IPS-15b (cell line): ENCODE measurements around the gene PYCR2.
"Not testable (repeated sequence)": the region's sequence is repeated elsewhere in the genome, so short reads cannot be mapped to it uniquely, and the experiment has no call there.

ENCODE experiments used
- H3K27me3 ChIP-seq: one replicate; pipeline ENCODE4 v1.6.1; 2013; ENCODE audit warnings: low read length; ENCODE audit not compliant: control insufficient read depth, insufficient read depth
- H3K36me3 ChIP-seq: one replicate; pipeline ENCODE4 v1.6.1; 2013; ENCODE audit warnings: low read length; ENCODE audit not compliant: control insufficient read depth, insufficient read depth
- H3K4me1 ChIP-seq: one replicate; pipeline ENCODE4 v1.6.1; 2013; ENCODE audit warnings: mild to moderate bottlenecking, low read length; ENCODE audit not compliant: control insufficient read depth, insufficient read depth
- H3K4me3 ChIP-seq: one replicate; pipeline ENCODE4 v1.5.1; 2013; ENCODE audit warnings: low read depth, low read length
- H3K9ac ChIP-seq: one replicate; pipeline ENCODE4 v1.6.1; 2013; ENCODE audit warnings: low read depth, mild to moderate bottlenecking, low read length
- H3K9me3 ChIP-seq: one replicate; pipeline ENCODE4 v1.6.1; 2013; ENCODE audit warnings: mild to moderate bottlenecking, low read length; ENCODE audit not compliant: control insufficient read depth, insufficient read depth

Gene PYCR2

DNA sequence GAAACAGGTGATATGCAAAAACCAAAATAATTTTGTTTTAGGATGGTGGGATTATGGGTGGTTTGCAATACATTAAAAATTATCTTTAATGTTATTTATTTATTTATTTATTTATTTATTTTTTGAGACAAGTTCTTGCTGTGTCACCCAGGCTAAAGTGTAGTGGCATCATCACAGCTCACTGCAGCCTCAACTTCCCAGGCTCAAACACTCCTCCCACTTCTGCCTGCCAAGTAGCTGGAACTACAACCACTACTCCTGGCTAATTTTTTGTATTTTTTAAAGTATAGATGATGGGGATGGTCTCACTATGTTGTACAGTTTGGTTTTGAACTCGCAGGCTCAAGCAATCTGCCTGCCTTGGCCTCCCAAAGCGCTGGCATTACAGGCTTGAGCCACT lies 6.5 kb upstream of the PYCR2 start:
- no peaks in the 10 kb centered on the region for H3K36me3 ChIP-seq
- no peak overlapping the region for H3K9ac ChIP-seq
- H3K9me3 ChIP-seq, result no peaks in the 10 kb centered on the region
- no peaks in the 10 kb centered on the region for H3K27me3 ChIP-seq
- H3K4me1 ChIP-seq, result no peaks in the 10 kb centered on the region
- no peak overlapping the region for H3K4me3 ChIP-seq

DNA sequence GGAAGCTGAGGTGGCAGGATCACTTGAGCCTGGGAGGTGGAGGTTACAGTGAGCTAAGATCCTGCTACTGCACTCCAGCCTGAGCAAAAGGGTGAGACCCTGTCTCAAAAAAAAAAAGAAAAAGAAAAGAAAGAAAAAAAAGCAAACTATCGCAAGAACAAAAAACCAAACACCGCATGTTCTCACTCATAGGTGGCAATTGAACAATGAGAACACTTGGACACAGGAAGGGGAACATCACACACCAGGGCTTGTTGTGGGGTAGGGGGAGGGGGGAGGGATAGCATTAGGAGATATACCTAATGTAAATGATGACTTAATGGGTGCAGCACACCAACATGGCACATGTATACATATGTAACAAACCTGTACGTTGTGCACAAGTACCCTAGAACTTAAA lies 5.4 kb upstream of the PYCR2 start:
- not testable (repeated sequence) for H3K27me3 ChIP-seq, H3K9ac ChIP-seq, H3K36me3 ChIP-seq

DNA sequence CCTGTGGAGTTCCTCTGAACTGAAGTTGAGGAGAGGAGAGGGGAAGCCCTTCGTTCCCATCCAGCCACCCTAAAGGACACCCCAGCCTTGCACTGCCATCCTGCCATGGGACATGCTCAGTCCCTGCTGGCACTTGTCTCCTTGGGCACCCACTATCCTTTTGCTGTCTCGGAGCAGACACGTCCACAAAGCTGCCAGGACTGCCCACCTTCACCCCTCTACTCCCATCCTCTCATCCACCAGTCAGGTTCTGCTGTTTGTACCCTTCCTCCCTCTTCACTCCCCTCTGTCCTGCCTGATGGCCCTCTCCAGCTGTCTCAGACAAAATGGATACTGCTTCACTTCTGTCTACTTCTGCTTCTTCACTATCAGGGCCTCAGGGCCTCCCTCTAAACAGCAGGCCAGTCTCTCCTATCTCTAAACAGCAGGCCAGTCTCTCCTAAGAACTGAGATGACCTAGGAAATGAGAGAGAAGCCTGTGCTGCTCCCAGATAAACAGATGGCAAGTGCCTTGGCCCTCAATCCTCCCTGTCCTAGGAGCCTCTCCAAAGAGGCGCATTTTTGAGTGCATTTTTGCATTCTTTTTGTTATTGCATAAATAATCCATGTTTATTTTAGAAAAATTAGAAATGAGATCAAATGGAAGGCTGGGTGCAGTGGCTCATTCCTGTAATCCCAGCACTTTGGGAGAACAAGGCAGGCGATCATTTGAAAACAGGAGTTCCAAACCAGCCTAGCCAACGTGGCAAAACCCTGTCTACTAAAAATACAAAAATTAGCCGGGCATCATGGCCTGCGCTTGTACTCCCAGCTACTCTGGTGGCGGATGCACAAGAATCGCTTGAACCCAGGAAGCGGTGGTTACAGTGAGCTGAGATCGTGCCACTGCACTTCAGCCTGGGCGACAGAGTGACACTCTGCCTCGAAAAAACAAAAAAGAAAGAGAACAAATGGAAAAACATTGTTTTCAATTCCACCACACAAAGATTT lies 4.4 kb upstream of the PYCR2 start:
- Histone ChIP-seq H3K27me3 (no peaks in the 10 kb centered on the region), H3K9ac (no peak overlapping the region), H3K9me3 (no peaks in the 10 kb centered on the region), H3K4me1 (no peaks in the 10 kb centered on the region), H3K4me3 (no peak overlapping the region), H3K36me3 (no peaks in the 10 kb centered on the region)

More for the DNA sequence above, 5.4 kb upstream of the PYCR2 start:
- not testable (repeated sequence) for H3K9me3 ChIP-seq, H3K4me3 ChIP-seq, H3K4me1 ChIP-seq

DNA sequence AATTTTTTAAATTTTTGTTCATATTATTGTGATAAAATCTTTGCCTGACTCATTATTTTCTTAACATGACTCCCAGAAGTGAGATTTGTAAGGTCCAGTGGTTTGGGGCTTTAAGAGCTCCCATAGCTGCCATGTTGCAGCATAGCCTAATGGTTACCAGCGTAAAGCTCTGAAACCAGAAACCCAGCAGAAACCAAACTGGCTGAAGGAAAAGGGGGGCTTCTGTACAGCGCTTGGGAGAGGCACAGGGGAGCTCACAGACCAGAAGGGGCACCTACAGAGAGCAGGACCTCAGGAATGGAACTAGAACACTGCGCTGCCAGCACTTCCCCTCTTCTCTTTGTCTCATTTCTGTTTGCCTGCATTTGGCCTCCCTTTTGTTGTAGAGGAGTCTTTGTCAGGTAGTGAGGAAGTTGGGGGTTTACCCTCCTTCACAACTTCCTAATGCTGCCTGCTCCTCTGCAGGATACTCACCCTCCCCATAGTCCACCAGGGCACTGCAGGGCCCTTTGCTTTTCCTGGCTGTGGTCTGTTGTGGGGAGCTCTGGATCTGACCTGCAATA lies 2.6 kb upstream of the PYCR2 start:
- H3K4me3 ChIP-seq, result no peak overlapping the region
- peaks cover 8% of the 10 kb centered on the region for H3K36me3 ChIP-seq
- no peaks in the 10 kb centered on the region for H3K9me3 ChIP-seq
- H3K9ac ChIP-seq, result no peak overlapping the region
- H3K4me1 ChIP-seq, result no peaks in the 10 kb centered on the region
- H3K27me3 ChIP-seq, result no peaks in the 10 kb centered on the region

DNA sequence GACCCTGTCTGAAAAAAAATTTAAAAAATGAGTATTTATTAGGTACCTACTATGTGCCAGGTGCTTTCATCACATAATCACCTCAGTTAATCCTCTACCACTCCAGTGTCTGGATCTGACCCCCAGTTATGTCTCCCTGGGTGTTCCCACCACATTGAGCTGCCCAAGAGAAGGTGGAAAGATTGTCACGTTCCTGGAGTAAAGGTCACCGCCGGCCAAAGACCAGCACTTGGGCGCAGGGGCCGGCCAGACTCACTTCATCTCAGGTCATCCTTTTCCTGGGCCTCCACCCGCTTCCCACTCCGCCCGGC lies 714 bp downstream of the PYCR2 start:
- Histone ChIP-seq H3K9me3 (no peaks in the 10 kb centered on the region), H3K4me3 (peak overlapping the region; percentile 95), H3K4me1 (no peaks in the 10 kb centered on the region), H3K9ac (peak overlapping the region; percentile 94), H3K27me3 (no peaks in the 10 kb centered on the region), H3K36me3 (peaks cover 25% of the 10 kb centered on the region)

DNA sequence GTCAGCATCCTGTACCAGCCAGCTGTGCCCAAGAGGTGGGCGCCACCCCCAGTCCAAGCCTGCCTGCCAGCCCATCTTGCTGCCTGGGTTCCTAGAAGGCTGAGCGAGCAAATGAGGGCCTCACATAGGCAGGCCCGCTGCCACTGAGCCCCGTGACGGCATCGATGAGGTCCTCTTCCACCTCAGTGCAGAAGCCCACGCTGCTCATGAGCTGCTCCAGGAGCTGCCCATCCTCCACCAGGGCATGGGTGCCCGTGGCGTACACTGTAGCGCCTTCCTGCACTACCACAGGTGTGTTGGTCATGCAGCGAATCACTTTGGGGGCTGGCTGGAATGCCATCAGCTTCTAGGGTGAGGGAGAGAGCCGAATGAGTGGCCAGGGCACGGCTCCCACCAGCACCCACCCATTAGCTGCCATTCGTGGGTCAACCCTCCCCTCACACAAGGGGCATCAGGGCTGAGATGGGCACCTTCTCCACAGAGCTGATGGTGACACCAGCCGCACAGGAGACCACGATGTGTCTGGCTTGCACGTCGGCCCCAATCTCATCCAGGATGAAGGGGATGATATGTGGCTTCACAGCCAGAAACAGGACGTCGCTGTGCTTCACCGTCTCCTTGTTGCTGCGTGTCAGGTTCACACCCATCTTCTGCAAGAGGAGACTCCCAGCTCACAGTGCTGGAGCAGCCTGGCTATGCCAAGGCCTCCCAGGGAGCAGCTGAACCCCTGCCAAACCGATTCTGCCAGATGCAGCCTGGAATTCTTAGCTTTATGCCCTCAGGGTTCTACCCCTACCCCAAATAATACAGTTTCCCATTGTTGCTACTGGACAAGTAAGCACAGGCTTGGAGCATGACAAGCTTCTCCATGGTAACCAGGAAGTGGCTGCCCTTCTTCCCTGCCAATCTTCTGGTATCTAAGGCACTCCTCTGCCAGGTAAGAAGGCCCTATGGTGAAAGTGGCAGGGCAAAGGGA lies 2.0 kb downstream of the PYCR2 start:
- Histone ChIP-seq H3K9ac (no peak overlapping the region), H3K4me1 (no peaks in the 10 kb centered on the region), H3K4me3 (no peak overlapping the region), H3K36me3 (peaks cover 27% of the 10 kb centered on the region), H3K27me3 (no peaks in the 10 kb centered on the region), H3K9me3 (no peaks in the 10 kb centered on the region)

DNA sequence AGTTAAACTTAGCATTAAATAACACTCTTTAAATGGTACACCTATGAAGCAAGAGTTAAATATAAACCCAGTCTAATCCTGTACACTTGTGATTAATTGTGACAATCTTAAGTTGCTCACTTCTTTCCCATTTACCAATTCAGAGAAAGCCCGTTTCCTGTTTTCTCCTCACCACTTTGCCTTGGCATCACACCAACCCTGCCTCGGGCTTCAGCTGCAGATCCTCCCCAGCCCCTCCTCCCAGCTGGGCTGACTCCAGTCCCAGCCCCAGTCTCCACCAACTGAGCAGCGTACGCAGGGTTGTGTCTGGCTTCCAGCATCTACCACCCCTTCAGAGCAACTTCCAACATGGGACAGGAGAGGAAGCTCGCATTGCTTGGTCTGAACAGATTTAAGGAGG lies 4.1 kb downstream of the PYCR2 start:
- Histone ChIP-seq H3K4me1 (no peaks in the 10 kb centered on the region), H3K27me3 (no peaks in the 10 kb centered on the region), H3K9ac (no peak overlapping the region), H3K9me3 (no peaks in the 10 kb centered on the region), H3K4me3 (no peak overlapping the region), H3K36me3 (peaks cover 33% of the 10 kb centered on the region)

DNA sequence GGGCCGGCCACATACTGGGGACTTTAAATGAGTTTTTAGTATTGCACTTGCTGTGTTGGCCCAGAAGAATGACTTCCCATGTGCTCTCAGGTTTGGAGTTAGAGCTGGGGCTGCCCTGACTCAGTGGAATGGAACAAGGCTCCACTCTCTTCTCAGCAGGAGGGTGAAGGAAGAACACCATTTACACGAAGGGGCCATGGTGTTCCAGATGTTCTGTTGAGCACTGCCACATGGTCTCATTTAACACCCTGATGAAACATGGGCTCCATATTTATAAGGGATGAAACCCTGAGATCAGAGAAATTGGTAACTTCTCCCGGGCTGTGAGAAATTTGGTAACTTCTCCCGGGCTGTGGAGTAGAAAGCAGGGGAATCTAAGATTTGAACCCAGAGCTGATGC lies 5.8 kb downstream of the PYCR2 start:
- Histone ChIP-seq H3K9ac (no peak overlapping the region), H3K36me3 (peaks cover 33% of the 10 kb centered on the region), H3K27me3 (no peaks in the 10 kb centered on the region), H3K9me3 (no peaks in the 10 kb centered on the region), H3K4me3 (no peak overlapping the region), H3K4me1 (no peaks in the 10 kb centered on the region)

DNA sequence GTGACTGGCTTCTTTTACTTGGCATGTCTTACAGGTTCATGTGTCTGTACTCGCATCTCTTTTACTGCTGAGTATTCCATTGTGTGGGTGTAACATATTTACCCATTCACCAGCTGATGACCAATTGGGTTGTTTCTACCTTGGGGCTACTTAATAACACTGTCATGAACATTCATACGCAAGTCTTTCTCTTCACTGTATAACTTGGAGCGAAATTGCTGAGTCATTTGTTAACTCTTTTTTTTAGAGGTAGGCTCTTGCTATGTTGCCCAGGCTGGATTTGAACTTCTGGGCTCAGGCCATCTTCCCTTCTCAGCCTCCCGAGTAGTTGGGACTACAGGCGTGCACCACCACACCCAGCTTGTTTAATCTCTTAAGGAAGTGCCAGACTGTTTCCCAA lies 6.5 kb downstream of the PYCR2 start:
- Histone ChIP-seq H3K27me3 (no peaks in the 10 kb centered on the region), H3K4me3 (no peak overlapping the region), H3K9ac (no peak overlapping the region), H3K4me1 (no peaks in the 10 kb centered on the region), H3K9me3 (no peaks in the 10 kb centered on the region), H3K36me3 (peaks cover 33% of the 10 kb centered on the region)

DNA sequence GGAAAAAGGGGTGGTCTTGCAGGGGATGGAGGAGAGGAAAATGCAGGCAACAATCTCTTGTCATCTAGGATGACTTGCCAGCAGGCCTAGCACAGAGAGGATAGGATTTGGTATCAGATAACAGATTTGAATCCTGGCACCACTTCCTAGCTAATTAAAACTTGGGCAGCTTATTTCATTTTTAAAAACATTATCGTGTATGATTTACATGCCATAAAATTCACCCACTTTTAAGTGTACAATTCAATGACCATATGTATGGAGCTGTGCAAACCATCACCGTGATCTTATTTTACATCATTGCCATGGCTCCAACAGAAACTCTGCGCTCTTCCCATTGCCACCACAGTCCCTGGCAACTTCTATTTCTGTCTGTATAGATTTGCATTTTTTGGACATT lies 6.9 kb downstream of the PYCR2 start:
- H3K4me1 ChIP-seq, result no peaks in the 10 kb centered on the region
- H3K9me3 ChIP-seq, result no peaks in the 10 kb centered on the region
- peaks cover 30% of the 10 kb centered on the region for H3K36me3 ChIP-seq
- no peak overlapping the region for H3K4me3 ChIP-seq
- peaks cover 2% of the 10 kb centered on the region for H3K27me3 ChIP-seq
- H3K9ac ChIP-seq, result no peak overlapping the region

DNA sequence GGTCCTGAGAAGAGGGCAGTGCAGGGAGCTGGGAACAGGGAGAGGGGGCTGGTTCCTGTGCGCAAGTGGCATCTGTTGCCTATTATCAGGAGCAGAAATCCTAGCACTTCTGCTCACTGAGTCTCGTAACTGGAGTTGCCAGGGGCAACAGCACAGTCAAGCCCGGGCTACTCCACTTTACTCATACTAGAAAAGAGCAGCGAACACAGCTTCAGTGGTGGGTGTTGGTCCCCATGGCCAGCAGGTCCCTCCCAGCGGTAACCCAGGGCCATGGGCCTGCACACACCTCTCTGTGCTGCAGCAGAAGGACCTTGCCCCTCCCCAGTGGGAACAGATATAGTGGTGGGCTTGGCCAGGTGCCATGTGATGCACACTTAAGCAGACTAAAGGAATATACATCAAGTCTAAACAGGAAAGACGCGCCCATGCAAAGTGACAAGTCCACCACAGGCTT lies 8.5 kb downstream of the PYCR2 start:
- Histone ChIP-seq H3K9ac (no peak overlapping the region), H3K27me3 (peaks cover 4% of the 10 kb centered on the region), H3K4me1 (peaks cover 5% of the 10 kb centered on the region), H3K4me3 (no peak overlapping the region), H3K36me3 (peaks cover 19% of the 10 kb centered on the region), H3K9me3 (no peaks in the 10 kb centered on the region)
